Fibroblast of lung (primary cell): ENCODE data around the gene FAM20C.

Experiments used
- CTCF ChIP-seq, 2 donors: IDR thresholded peaks in 1 of 2; conservative IDR thresholded peaks in 1 of 2; 1 replicate in 1 of 2; 2 replicates in 1 of 2; pipeline ENCODE4 v1.5.1; 2011 to 2012; ENCODE audit warnings: low read length in 2 of 2, control low read depth in 1 of 2, inconsistent platforms in 1 of 2, low read depth in 1 of 2, mild to moderate bottlenecking in 1 of 2
- EZH2 ChIP-seq: IDR thresholded peaks from 2 replicates; pipeline ENCODE4 v1.5.1; 2012; ENCODE audit warnings: low read length, control low read depth, mild to moderate bottlenecking; ENCODE audit errors: missing control alignments

- TF ChIP-seq CTCF (conservative IDR thresholded peaks at IDR 0.05 in 1 of 2, IDR thresholded peaks at IDR 0.05 in 1 of 2; ENCODE audit: low read depth in 1 of 2, low read length in 2 of 2) (no peak), EZH2 (no peak)
Measured at GRCh38 chr7:253581-254336, 61.4 kb downstream of the FAM20C start.
